Femur (tissue), 1 donor: ENCODE results near the gene CHD5.
"Not testable (repeated sequence)": the region's sequence is repeated elsewhere in the genome, so short reads cannot be mapped to it uniquely, and the experiment has no call there.

Source experiments
- DNase-seq: peaks from one replicate; pipeline ENCODE4 v3.0.0-alpha.2; 2017

The CHD5 gene

DNA sequence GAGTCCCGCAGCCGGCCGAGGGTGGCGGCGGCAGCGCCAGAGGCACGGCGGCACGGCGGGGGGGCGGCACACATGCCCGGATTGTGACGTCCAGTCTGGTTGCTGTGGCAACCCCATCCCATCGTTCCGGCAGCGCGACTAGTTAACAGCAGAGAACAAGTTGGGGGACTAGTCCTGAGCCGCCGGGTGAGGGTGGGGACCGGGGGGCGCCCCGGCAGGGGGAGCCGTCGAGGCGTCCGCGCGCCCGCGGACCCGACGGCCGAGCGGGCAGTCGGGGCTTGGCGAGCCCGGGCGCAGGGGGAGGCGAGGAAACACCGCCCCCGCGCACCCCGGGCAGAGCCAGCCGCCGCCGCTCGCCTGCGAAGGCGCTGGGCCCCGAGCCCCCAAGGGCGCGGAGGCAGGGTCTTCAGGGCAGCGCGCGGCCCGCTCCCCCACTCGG, at the start of gene CHD5:
TSS of gene CHD5 (minus strand) at position 54 of the 439 bp plus-strand sequence. CDS start 298 bp downstream, outside the sequence.
- DNase-seq: no peak

DNA sequence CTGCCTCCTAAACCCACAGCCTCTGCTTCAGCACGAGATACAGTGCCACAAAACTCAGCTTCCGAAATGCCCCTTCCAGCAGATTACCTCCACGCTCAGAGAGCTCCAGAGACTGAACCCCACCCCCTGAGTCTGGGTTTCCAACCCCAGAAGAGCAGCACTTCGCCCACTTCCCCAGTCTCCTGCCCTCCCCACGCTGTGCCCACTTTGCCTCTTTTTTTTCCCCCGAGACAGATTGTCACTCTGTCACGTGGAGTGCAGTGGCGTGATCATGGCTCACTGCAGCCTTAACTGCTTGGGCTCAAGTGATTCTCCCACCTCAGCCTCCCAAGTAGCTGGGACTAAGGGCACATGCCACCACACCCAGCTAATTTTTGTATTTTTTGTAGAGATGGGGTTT, 45.5 kb upstream of the CHD5 start:
- DNase-seq: no peak

DNA sequence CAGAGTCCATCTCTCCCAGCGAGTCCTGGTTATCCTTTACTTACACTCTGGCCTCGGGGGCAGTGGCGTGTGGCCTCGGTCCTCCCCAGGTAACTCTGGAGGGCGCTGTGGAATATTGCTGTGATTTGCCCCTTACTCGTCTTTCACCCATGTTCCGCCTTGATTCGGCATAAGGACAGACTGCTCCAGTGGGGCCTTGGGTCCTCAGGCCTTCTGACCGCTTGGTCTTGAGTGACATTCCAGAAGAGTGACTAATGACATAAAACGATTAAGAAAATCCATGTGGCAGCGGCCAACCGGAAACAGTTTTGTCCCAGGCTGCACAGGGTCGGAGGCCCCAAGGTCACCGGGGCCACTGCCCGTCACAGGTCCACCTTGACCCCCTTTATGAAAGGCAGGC, 44.6 kb upstream of the CHD5 start:
- DNase-seq: no peak

- DNase-seq: no peak
Observed at GRCh38 chr1:6223617-6224016, 43.5 kb upstream of the CHD5 start.

DNA sequence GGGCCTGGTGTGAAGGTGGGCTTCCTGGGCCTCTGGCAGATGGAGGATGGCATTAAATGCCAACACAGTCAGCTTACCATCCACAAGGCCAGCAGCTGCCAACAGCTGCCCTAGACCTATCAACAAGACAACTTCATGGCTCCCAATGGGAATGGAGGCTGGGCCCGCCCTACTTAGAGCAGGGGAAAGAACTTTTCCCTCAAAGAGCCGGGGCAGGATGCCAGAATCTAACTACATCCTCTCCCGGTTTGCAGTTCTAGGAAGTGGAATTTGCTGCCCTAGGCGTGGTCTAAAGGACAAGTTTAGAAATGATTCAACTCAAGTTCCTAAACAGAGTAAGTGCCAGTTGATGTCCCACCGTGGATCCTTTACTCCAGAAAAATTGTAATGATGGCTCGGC, 42.5 kb upstream of the CHD5 start:
- peak; percentile 86 for DNase-seq

GRCh38 chr1:6221210-6221784, 41.2 kb upstream of the CHD5 start:
- DNase-seq: no peak

DNA sequence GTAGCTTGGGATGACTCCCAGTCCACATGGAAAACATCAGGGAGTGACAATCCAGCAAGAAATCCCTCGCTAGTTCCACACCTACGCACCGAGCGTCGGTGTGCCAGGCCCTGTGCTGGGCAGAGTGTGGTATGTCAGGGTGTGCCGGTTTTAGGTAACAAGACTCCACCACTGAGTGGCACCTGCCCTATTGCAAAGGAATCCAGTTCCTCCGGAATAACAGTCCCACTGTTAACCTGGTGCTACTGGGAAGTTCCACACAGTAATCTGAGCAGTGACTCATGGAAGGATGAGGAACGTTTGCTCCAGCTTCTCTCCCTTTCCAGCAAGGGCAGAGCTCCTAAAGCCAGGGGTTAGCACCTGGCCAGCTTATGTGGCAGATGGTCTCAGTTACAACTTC, 40.1 kb upstream of the CHD5 start:
- no peak for DNase-seq

- not testable (repeated sequence) for DNase-seq
Observed at GRCh38 chr1:6219641-6220040, 39.5 kb upstream of the CHD5 start.

DNA sequence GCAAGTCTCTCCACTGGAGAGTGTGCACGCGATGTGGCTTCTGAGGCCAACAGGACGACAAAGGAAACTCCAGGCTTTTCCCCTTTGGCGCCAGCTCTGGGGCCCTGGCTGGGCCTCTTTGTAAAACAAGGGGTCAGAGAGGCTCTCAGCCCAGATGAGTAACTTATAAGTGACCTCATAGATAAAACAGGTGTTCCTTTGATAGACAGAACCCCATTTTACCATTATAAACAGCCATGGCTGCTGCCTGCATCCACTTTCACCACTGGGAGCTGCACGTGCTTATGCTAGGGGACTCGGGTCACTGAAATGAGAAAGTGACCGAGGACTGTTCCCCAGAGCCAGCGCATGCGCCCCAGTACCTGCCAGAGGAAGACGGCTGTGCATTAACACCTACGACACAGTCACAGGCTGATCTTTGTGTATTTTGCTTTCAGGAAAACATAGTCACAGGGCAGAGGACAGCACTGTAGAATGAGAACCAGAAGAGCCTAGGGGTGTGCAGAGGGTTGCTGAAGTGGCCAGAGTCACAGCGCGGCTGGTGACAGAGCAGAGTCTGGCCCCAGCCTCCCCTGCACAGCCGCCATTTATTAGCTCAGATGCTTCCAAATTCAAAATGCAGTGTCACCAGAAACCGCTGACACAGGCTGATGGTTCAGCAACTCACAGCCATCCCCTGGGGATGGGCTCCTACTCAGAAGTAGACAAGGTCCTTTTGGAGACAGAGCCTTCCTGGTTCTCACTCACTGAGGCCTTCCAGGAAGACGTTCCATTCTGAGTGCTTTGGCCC, 38.4 kb upstream of the CHD5 start:
- no peak for DNase-seq

DNA sequence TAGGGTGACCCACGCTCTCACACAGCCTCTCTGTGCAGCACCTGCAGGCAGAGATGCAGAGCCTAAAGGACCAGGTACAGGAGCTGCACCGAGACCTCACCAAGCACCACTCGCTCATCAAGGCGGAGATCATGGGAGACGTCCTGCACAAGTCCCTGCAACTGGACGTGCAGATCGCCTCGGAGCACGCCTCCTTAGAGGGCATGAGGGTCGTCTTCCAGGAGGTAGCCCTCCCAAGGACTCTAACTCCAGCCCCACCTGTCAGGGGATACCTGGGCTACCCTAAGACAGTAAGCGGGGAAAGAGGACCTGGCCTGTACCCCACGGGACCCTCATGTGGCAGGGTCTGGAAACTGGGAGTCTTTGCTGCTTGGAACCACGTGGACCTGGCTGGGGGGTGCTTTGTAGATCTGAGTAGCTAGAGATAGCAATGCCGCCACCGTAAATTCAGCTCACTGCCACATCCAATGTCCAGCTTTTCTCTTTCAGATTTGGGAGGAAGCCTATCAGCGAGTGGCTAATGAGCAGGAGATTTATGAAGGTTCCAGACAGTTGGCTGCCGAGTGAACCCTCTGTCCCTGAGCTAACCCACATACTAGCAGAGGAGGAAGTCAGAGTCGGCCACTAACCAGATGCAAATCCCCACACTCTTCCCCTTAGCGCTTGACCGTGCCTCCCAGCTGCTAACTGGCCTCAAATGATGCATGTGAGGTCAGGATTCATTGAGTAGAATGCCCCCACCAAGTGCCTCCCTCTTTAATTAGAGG, 32.3 kb upstream of the CHD5 start:
- no peak for DNase-seq

- DNase-seq: no peak
Observed at GRCh38 chr1:6211731-6212130, 31.6 kb upstream of the CHD5 start.

GRCh38 chr1:6210591-6211355, 30.7 kb upstream of the CHD5 start:
- DNase-seq: no peak

DNA sequence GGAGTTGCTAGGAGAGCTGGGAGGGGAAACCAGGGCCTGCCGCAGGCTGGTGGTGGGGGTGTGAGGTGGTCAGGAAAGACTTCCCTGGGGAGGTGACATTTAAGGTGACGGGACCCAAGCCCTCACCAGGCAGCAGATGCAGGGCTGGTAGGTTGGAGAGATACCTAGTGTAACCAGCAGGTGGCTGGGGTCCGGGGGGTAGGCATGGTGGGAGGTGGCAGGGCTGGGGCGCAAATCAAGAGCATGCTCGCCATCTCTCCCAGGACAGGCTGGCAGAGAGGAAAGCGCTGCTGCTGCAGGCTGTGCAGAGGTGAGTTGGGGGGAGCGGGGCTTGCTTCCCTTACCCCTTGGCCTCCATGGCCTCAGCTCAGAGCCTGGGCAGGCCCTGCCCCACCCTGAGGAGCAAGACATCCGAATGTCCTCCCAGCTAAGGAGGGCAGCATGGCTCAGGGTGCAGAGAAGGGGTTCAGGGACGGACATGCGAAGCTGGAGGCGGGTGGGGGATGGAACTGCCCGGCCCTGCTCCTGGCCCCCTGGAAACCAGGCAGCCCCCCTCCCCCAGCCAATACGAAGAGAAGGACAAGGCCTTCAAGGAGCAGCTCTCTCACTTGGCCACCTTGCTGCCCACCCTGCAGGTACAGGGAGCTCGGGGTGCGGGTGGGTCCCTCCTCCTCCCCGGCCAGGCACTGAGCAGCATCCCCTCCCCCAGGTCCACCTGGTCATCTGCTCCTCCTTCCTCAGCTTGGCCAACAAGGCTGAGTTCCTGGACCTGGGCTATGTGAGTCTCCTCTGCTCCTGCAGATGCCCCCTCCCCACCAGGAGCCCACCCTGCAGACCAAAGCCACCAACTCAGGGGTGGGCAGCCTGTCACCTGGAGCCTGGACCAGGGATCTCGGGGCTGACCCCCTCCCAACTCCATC, 29.8 kb upstream of the CHD5 start:
- DNase-seq: no peak

DNA sequence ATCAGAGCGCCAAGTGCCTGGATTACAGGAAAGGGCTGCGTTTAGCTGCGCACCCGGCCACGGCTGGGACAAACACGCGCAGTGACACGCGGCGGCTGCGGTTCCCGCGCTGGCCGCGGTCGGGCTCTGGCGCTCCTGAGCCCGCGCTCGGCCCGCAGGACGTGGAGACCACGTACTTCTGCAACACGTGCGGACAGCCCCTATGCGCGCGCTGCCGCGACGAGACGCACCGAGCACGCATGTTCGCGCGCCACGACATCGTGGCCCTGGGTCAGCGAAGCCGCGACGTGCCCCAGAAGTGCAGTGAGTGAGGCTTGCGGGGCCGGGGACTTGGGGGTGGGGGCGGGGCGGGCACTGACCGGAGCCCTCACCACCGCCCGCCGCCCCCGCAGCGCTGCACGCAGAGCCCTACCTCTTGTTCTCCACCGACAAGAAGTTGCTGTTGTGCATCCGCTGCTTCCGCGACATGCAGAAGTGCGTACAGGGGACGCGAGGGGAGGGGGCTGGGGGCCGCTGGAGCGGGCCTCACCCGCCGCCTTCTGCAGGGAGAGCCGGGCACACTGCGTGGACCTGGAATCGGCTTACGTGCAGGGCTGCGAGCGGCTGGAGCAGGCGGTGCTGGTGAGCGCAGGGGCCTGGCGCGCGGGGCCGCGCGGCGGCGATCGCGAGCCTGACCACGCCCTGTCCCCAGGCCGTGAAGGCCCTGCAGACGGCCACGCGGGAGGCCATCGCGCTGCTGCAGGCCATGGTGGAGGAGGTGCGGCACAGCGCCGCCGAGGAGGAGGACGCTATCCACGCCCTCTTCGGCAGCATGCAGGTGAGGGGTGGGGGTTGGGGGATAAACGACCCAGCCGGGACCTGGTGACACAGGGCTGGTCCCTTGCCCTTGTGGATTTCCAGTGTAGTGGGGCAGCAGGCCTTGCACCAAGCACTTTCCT, 28.9 kb upstream of the CHD5 start:
- DNase-seq: no peak

DNA sequence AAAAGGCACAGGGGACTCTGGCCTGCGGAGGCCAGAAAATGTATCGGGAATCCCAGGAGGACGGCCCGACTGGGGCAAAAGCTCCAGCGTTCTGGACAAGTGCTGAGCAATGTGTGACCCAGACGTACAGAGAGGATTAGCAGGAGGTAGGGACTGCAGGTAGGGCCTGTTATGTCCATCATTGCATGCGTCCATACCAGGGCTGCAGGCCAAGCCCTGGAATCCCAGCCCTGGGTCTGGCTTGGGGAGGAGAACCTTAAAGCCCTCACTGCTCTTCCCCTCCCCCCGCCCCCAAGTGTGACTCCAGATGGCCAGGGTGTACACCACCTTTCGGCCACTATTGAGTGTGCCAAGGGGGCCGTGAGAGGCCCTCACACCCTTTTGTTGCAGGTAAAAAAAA, 27.8 kb upstream of the CHD5 start:
- no peak for DNase-seq

- DNase-seq: no peak
Observed at GRCh38 chr1:6207075-6207885, 27.2 kb upstream of the CHD5 start.

GRCh38 chr1:6206520-6206855, 26.4 kb upstream of the CHD5 start:
- DNase-seq: no peak

- DNase-seq: peak; percentile 83
Observed at GRCh38 chr1:6205849-6206519, 25.9 kb upstream of the CHD5 start, which contains the start of gene RNF207. RNF207 (plus strand) TSS chr1:6206119; CDS start chr1:6206536, 417 bp downstream.

- DNase-seq: no peak
Observed at GRCh38 chr1:6202256-6202655, 22.1 kb upstream of the CHD5 start.
